HepG2 (cell line): ENCODE data around the gene ATP11A. TPM values are rescaled to one million over a fixed set of nuclear protein-coding genes. Genes with fewer than 3 reads are reported as not detected.

Experiments used
- ATAC-seq: fragments of 200-7000 bp; cut with Tn5 transposase; 3 replicates; pipeline ENCODE4 v1.9.1; 2020; ENCODE audit warnings: mild to moderate bottlenecking, moderate library complexity
- BruUV-seq: library from RNA; stranded (reverse); fragments of 400-500 nt; replicated peaks from 2 replicates; lab custom pipeline; 2021; lab: Mats Ljungman, UMichigan
- CTCF ChIA-PET: fragments of 300-600 bp; formaldehyde crosslinking; extraction: SDS; loops from one replicate; lab custom pipeline; 2021; ENCODE audit warnings: low total read pairs, inconsistent platforms, low intra/inter-chr PET ratio; lab: Yijun Ruan, JAX
- POLR2A ChIA-PET: fragments of 350-600 bp; sonication (Branson Sonifier 250); formaldehyde crosslinking; loops from one replicate; lab custom pipeline; 2020; ENCODE audit warnings: antibody characterized with exemption, inconsistent platforms; lab: Yijun Ruan, JAX
- DNase-seq: peaks from one replicate; pipeline ENCODE4 v3.0.0-alpha.2; 2015; ENCODE audit warnings: low spot score
- FAIRE-seq: peaks from 3 replicates; lab custom pipeline; 2011; peaks lifted over from hg19 to GRCh38; lab: Jason Lieb, UNC
- H2AFZ ChIP-seq: one replicate; pipeline ENCODE4 v1.6.1; 2011; ENCODE audit warnings: low read length, inconsistent platforms
- H3K27ac ChIP-seq: fragments of 300-600 bp; 3 replicates; pipeline ENCODE4 v1.8.0; 2011; ENCODE audit warnings: mixed run types, mild to moderate bottlenecking, mixed read lengths, low read length, inconsistent platforms; ENCODE audit not compliant: insufficient read depth; ENCODE audit errors: extremely low read length
- H3K27me3 ChIP-seq, 2 experiments: fragments of 200-600 bp in 1 of 2; 2 replicates in 1 of 2; 3 replicates in 1 of 2; pipeline versions ENCODE4 v1.6.0 to v1.8.0; 2011; ENCODE audit warnings: low read length in 2 of 2, mild to moderate bottlenecking in 2 of 2, moderate library complexity in 2 of 2, inconsistent platforms in 1 of 2; ENCODE audit not compliant: insufficient read depth in 2 of 2, control insufficient read depth in 1 of 2
- H3K36me3 ChIP-seq, 2 experiments: fragments of 200-600 bp in 1 of 2; replicated peaks in 1 of 2; 2 replicates in 1 of 2; 3 replicates in 1 of 2; pipeline versions ENCODE4 v1.5.1 to v1.8.0; 2011; ENCODE audit warnings: low read length in 2 of 2, inconsistent platforms in 1 of 2; ENCODE audit not compliant: insufficient read depth in 2 of 2, control insufficient read depth in 1 of 2
- H3K4me1 ChIP-seq: 2 replicates; pipeline ENCODE4 v1.5.1; 2012; ENCODE audit warnings: low read length, inconsistent platforms; ENCODE audit not compliant: insufficient read depth
- H3K4me2 ChIP-seq: 2 replicates; pipeline ENCODE4 v1.6.0; 2011; ENCODE audit warnings: low read depth, low read length, inconsistent platforms
- H3K4me3 ChIP-seq, 3 experiments: fragments of 200-600 bp in 1 of 3; sonication (generic), shearing (Covaris generic) in 1 of 3; replicated peaks in 1 of 3; 2 replicates each; pipeline ENCODE4 v1.5.1; 2011 to 2016; ENCODE audit warnings: low read length in 3 of 3, inconsistent platforms in 2 of 3, low read depth in 2 of 3, mild to moderate bottlenecking in 2 of 3, control low read depth in 1 of 3, mixed read lengths in 1 of 3; ENCODE audit not compliant: insufficient read depth in 1 of 3
- H3K79me2 ChIP-seq: one replicate; pipeline ENCODE4 v1.6.1; 2011; ENCODE audit warnings: low read length, inconsistent platforms; ENCODE audit not compliant: insufficient read depth
- H3K9ac ChIP-seq: 2 replicates; pipeline ENCODE4 v1.6.0; 2011; ENCODE audit warnings: mild to moderate bottlenecking, low read depth, low read length, inconsistent platforms; ENCODE audit not compliant: insufficient read depth
- H3K9me3 ChIP-seq: 2 replicates; pipeline ENCODE4 v1.5.1; 2012; ENCODE audit warnings: mild to moderate bottlenecking, low read length
- H4K20me1 ChIP-seq: 2 replicates; pipeline ENCODE4 v1.6.0; 2011; ENCODE audit warnings: inconsistent platforms, mild to moderate bottlenecking, low read length, moderate library complexity; ENCODE audit not compliant: insufficient read depth
- RBM22 ChIP-seq: fragments of 200-400 bp; formaldehyde crosslinking; optimal IDR thresholded peaks from 2 replicates; pipeline ENCODE3; 2017; ENCODE audit warnings: mild to moderate bottlenecking, low read length, moderate library complexity
- SMAD1 ChIP-seq: sonication (generic); formaldehyde crosslinking; IDR thresholded peaks from 2 replicates; pipeline ENCODE4 v1.4.0; 2020; ENCODE audit warnings: missing genetic modification reagents, low read depth, mild to moderate bottlenecking, borderline replicate concordance
- ZNF850 ChIP-seq: sonication (generic); formaldehyde crosslinking; conservative IDR thresholded peaks from 2 replicates; pipeline ENCODE4 v1.9.0; 2021; ENCODE audit warnings: mild to moderate bottlenecking, missing genetic modification reagents
- WGBS: methylation state at CpG from one replicate; pipeline ENCODE4 v1.1.6; 2017; ENCODE audit warnings: low lambda C conversion rate; 5-methylcytosine and 5-hydroxymethylcytosine counted together
- in situ Hi-C: cut with HindIII; loops from 2 replicates; pipeline ENCODE4 v1.10.0; 2017; ENCODE audit warnings: low pct_unique_long_range_greater_than_20kb; ENCODE audit not compliant: extremely low pct_ligation_motif_present
- intact Hi-C: fragments of 100-400 bp; cut with micrococcal nuclease; formaldehyde crosslinking; loops from one replicate; pipeline ENCODE4 v1.10.0; 2022; ENCODE audit not compliant: unreplicated experiment
- polyA plus RNA-seq, 8 experiments: library from polyadenylated mRNA; depleted of rRNA in 3 of 8; stranded (reverse) in 7 of 8; unstranded in 1 of 8; fragments of >200 nt; fragmentation: Illumina TruSeq in 4 of 8; extraction: Trizol in 4 of 8; gene quantifications; 2 replicates each; pipeline versions ENCODE4 v1.2.1 to v1.2.3, GENCODE V29; 2011 to 2016; ENCODE audit warnings: low read depth in 4 of 8, missing spikeins in 1 of 8, mixed read lengths in 1 of 8; ENCODE audit not compliant: insufficient read depth in 1 of 8
- total RNA-seq, 5 experiments: library from RNA; depleted of rRNA; stranded (reverse); fragments of >200 nt; fragmentation: Illumina TruSeq; extraction: Trizol; gene quantifications; 2 replicates each; pipeline ENCODE4 v1.2.3, GENCODE V29; 2016; ENCODE audit warnings: low read depth in 1 of 5
- TF ChIP-seq, protein P1 (sequence below): sonication (generic); formaldehyde crosslinking; IDR thresholded peaks from 2 replicates; pipeline ENCODE4 v1.5.0; 2020; ENCODE audit warnings: mild to moderate bottlenecking, low read depth, missing genetic modification reagents, borderline replicate concordance

ATP11A gene
- total and polyA plus RNA-seq, 2 of the 13 experiments (the other 11 are each of a cell fraction or from before 2014, with no cell fraction given): 18.4 to 20.1 TPM

DNA sequence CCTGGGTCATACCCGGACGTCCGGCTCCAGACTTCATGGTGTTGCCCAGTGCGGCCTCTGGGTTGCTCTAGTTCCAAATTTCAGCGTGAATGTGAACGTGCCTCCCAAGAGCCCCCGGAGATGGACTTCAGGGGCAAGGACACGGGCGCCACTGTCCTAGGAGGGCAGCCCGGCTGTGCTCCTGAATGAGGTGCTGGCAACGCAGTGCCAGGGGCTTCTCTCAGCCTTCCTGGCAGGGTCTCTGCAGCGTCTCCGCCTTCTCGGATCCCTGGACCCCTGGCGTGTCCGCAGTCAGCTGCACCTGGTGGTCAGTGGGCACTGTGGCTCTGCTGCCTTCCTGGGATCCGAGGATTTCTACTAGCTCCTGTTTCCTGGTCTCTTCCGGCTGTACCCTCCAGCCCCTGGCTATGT, 177.5 kb downstream of the ATP11A start:
- Histone ChIP-seq H3K9ac (no peak overlapping the region), H4K20me1 (no peaks in the 10 kb centered on the region), H2AFZ (no peak overlapping the region), H3K27ac (no peak overlapping the region), H3K4me2 (no peak overlapping the region), H3K36me3 (peaks cover 25 to 54% of the 10 kb centered on the region in 2 experiments; a peak in 4 of 5 replicates), H3K4me1 (no peaks in the 10 kb centered on the region), H3K4me3 (no peak overlapping the region), H3K79me2 (no peaks in the 10 kb centered on the region), H3K27me3 (no peaks in the 10 kb centered on the region), H3K9me3 (no peaks in the 10 kb centered on the region)
- intact Hi-C loops (no loop called here), in situ Hi-C loops (no loop called here)
- ChIA-PET POLR2A (no interaction called here), CTCF (no interaction called here)
- FAIRE-seq: no peak
- TF ChIP-seq ZNF850 (CRISPR knock-in tag): no peak
- no peak for DNase-seq
- no TSS peak for BruUV-seq
- WGBS: 95% methylated on average over 4 of the region's 18 CpGs
- ATAC-seq: no peak

DNA sequence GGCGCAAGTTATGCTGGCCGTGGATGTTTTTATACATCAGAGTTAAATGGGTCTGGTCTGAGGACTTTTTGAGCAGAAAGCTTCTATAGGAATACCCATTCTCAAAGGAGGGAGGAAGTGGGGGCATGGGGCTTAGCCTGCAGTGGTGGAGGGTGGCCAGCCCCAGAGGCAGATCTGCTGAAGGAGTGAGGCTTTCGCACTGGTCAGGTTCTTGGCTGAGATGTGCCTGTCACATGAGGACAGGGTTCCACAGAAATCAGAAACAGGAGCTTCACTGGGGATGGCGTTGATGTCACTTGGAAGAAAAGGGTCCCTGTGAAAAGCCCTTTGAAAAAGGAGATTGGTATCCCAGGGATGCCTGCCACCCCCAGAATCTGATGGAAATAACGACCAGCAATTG, 178.5 kb downstream of the ATP11A start:
- Histone ChIP-seq H2AFZ (no peak overlapping the region), H3K4me3 (no peak overlapping the region), H3K4me1 (no peaks in the 10 kb centered on the region), H3K36me3 (peaks cover 23 to 49% of the 10 kb centered on the region in 2 experiments; a peak in 4 of 5 replicates), H3K9ac (no peak overlapping the region), H3K27me3 (no peaks in the 10 kb centered on the region), H3K79me2 (no peaks in the 10 kb centered on the region), H3K27ac (no peak overlapping the region), H3K9me3 (no peaks in the 10 kb centered on the region), H3K4me2 (no peak overlapping the region), H4K20me1 (no peaks in the 10 kb centered on the region)
- FAIRE-seq (no peak), DNase-seq (no peak), ATAC-seq (no peak)
- ChIA-PET POLR2A (no interaction called here), CTCF (no interaction called here)
- BruUV-seq: no TSS peak
- TF ChIP-seq, protein P1, sequence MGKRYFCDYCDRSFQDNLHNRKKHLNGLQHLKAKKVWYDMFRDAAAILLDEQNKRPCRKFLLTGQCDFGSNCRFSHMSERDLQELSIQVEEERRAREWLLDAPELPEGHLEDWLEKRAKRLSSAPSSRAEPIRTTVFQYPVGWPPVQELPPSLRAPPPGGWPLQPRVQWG (CRISPR knock-in tag): no peak
- TF ChIP-seq RBM22: peak; percentile 76
- TF ChIP-seq SMAD1 (CRISPR knock-in tag): no peak
- 94% methylated on average over 5 of the region's 5 CpGs for WGBS
- intact Hi-C loops (no loop called here), in situ Hi-C loops (no loop called here)
